Activated CD4-positive, alpha-beta T cell treated with anti-CD3 and anti-CD28 coated beads, Interleukin-2, amount 50 U/mL, for 24 hours (primary cell): ENCODE data around the gene PFDN2.

Source experiments
- DNase-seq, 2 donors: peaks; one replicate each; pipeline ENCODE4 v3.0.0-alpha.2; 2020; ENCODE audit warnings: low read depth in 1 of 2, low spot score in 1 of 2

PFDN2 gene

DNA sequence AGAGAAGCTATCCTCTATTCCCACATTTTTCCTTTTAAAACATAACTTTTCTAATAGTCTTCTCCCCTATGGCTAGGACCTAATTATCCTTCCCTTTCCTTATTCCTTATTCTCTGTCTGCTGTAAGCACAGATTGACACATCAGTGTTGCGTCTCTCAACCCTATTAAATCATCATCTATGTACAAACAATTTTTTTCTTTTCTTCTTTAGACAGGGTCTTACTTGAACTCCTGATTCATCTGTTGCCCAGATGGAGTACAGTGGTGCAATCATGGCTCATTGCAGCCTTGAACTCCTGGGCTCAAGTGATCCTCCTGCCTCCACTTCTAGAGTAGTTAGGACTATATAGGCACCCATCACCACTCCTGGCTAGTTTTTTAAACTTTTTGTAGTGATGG, 11.4 kb downstream of the PFDN2 start:
- no peak for DNase-seq

DNA sequence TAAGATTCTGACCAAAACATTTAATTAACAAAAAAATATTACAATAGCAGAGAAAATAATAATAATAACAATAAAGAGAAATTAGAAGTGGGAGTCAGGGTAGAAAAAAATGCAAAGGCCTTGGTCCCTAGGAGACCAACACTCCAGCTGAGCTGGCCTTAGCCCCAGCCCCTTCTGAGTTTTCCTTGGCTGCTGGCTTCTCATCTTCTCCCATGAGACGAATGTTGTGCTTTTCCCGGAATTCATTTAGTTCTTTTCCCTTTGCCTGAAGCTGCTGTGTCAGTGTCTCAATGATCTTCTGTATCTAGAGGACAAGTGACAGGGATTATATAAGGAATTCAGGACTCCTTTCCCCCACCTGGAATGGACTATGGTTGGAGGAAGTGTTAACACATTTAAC, 17.3 kb downstream of the PFDN2 start:
- DNase-seq = no peak

DNA sequence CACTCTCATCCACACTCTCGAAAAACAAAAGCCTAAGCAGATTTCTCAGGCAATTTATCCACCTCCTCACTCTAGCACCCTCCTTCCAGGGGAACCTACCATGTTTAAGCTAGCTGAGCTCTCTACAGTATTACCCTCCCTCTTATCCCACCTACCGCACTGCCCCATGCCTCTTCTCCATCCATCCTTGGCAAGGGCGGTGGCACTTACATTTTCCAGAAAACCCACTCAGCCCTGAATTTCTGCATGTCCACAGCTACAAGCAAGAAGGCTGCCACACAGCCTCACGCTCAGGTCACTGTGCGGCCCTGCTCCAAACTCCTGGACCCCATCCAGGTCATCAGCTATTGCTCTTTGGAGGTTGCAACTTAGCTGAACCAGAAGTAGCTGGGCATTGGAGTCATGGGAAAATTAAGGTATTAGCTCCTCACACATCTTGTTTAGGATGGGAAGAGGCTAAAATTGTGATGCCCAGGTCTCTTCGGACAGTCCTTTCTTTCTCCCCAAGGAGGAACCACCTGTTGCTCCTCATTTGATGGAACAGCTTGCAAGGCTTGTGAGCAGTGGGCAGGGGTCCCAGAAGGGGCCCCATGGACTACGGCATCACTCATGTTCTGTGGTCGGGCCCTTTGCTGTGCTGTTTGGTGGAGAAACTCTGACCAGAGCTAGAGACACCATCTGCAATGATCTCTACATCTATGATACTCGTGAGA, 18.6 kb downstream of the PFDN2 start:
- DNase-seq = no peak

DNA sequence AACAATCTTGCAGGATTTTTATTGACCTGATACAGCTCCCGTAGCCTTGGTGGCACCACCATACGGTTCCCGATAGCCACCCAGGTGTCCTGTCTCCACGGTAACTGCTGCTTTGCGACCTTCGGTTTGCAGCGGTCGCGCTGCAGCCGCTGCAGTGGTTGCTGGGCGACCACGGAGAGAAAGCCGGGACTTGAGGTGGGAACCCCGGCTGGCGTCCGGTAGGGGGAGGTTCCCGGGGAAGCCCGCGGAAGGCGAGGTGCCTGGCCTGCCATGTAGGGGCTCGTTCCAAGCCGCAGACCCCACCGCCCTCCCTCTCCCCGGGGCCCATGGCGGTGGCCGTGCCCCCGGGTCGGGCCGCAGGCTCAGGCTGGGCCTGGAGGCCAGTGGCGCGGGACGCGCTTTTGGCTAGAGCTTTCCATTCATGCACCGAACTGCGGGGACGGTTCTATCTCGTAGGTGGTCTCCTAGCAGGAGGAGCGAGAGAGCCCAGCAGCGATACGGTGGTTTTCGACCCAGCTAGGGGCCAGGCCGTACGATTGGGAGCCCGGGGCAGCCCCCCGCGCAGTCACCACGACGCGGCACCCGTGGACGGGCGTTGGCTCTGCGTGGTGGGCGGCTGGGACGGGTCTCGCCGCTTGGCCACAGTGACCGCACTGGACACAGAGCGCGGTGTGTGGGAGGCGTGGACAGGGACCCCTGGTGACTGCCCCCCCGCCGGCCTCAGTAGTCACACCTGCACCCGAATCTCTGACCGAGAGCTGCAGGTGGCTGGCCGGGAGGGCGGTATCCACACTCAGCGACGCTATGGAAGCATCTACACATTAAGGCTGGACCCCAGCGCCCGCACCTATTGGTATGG, 19.4 kb downstream of the PFDN2 start, which contains the start of gene KLHDC9:
Gene KLHDC9 (plus strand): TSS at position 152 of the 859 bp plus-strand sequence. CDS start 175 bp downstream, at position 327.
- peak; percentile 28 to 49 for DNase-seq

DNA sequence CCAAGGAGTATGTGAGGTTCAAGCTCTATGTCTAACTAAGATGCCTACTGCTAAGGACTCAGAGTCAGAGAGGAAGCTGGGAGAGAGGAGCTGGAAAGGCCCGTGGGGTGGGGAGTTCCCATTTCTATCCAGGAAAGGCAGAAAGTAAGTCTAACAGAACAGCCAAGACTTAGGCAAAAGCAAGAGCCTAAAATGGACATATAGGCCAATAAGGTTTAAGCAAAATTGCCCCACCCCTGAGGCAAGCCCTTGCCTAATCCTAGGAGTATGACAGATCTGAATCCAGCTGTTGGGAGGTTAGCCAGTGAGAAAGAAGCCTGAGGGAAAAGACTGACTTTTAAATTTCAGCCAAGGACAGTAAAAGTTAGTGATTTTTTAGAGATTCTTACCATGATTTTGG, 21.3 kb downstream of the PFDN2 start:
- DNase-seq = no peak

DNA sequence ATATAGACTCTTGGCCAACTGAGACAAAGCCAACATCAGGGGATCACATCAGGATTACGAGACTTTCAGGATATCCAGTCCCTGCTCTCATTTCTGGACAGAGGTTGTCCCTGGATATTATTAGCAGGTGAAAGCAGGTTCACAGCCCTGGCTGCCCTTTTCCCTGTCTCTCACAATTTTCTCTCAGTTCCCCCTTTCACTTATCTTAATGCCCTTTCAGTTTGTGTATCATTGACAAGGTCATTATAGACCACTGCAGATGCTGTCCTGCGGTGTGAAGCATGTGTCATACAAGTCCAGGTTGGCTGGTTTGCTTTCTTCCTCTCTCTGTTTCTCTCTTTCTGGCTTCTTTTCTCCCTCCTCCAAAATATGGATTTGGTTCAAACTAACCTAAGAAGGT, 21.8 kb downstream of the PFDN2 start:
- DNase-seq = no peak

DNA sequence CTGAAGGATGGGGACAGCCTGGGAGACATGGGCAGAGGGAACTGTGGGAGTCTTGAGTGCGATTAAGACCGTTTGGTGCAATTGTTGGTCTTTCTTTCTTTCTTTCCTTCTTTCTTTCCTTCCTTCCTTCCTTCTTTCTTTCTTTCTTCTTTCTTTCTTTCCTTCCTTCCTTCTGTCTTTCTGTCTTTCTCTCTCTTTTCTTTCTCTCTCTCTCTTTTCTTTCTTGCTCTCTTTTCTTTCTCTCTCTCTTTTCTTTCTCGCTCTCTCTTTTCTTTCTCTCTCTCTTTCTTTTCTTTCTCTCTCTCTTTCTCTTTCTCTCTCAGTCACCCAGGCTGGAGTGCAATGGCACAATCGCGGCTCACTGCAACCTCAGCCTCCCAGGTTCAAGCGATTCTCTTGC, 22.6 kb downstream of the PFDN2 start:
- no peak for DNase-seq

DNA sequence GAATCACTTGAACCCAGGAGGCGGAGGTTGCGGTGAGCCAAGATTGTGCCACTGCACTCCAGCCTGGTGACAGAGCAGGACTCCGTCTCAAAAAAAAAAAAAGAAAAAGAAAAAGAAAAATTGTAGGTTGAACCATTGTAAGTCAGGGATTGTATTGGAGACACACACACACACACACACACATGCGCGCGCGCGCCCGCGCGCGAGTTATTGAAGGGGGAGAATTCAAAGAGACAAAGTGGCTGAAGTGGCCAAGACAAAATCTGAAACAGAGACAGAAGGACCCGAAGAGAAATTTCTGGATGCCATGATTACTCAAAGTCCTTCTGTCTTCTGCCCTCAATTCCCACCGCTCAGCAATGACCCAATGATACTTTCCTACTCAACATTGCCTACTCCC, 23.4 kb downstream of the PFDN2 start:
- DNase-seq = no peak

DNA sequence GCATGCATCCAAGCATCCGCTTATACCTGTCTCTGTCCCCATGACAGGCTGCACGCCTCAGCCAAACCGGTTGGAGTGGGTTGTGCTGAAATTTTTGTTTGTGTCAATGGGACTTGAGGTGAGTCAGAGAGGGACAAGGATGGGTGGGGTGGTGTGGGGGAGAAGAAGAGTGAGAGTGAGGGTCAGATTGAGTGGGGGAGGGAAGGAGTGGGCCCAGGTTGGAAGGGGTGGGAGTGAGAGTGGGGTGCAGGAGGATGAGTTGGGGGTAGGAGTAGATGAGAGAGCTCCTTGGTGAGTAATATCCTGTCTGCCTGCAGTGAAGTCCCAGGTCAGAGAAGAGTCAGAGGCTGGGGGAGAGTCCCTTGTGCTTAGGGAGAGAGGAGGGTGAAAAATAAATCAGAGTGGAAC, 25.2 kb downstream of the PFDN2 start:
- DNase-seq = peak; percentile 24 to 52

DNA sequence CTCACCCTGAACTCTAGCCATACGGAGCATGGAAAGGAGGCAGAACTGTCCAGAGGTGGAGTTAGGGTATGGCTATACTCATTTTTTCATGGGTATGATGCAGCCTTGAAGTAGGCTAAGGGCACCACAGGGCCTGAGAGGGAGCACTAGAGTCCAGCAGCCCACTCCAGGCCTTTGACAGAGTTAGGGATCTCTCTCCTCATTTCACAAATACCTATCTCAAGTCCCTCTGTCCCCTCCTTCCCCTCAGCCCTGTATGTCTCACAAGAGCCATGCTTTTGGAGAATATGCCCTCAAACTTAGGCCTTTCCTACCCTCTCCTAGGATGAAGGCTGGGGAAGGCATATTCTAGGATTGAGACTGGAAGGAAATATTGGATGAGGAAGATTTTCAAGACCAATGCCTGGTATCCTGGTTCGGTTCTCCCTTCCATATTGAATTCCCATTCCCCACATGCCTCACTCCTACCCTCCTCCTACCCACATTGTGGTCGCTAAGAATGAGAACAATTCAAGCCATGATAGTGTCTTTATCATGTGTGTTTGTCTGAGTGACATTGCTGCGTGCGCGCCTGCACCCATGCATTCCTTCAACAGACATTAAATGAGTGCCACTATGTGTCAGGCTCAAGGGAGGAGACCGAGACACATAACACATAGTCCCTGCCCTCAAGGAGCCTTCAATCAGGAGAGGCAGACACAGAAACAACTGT, 25.9 kb downstream of the PFDN2 start:
- no peak for DNase-seq

DNA sequence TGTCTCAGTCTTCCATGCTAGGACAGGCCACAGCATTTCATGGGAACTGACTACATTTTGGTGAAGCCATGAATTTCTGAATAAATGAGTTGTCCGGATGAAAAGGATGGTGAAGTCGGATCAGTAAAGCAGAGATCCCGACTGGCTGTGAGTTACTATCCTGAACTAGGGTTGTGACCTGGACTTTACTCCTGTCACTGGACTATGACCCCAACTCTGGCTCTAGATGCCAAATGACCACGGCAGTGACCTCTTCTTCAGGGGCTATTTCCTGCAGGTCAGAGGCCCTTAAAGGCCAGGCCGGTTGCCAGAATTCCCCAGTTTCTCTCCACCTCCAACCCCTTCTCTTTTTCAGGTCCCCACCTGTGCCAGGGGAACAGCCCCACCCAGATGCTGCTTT, 26.7 kb downstream of the PFDN2 start:
- no peak for DNase-seq

DNA sequence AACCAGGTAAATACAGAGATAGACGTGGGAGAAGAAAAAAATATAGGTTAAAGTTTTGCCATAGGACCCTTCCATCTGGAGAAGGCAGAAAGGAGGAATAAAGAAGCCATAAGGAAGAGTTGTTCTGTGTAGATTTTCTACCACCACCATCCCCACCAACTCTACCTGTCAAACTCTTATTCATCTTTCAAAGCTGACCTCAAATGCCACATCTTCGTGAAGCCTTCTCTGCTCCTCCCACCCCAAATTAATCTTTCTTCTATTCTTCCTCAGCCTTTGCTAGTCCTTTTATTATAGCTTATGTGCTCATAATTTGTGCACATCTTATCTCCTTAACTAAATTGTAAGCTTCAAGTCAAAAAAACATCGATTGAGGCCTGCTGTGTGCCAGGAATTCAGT, 27.2 kb downstream of the PFDN2 start:
- no peak for DNase-seq

DNA sequence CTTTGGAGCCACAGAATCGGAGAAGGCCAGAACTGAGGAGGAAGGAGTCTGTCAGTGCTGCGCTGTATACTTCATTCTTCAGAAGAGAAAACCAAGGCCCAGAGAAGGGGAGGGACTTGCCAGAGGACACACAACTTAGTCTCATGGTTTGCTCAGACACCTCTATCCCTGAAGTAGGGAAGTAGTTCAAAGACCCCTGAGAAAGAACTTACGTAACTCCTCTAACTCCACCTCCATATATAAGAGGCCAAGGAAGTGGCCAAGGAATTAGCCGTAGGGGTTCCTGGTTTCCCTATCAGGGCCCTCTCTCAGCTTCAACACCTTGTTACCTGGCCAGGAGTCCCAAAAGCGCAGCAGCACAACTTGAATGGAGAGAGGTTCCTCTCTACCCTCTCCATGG, 27.9 kb downstream of the PFDN2 start:
- no peak for DNase-seq

DNA sequence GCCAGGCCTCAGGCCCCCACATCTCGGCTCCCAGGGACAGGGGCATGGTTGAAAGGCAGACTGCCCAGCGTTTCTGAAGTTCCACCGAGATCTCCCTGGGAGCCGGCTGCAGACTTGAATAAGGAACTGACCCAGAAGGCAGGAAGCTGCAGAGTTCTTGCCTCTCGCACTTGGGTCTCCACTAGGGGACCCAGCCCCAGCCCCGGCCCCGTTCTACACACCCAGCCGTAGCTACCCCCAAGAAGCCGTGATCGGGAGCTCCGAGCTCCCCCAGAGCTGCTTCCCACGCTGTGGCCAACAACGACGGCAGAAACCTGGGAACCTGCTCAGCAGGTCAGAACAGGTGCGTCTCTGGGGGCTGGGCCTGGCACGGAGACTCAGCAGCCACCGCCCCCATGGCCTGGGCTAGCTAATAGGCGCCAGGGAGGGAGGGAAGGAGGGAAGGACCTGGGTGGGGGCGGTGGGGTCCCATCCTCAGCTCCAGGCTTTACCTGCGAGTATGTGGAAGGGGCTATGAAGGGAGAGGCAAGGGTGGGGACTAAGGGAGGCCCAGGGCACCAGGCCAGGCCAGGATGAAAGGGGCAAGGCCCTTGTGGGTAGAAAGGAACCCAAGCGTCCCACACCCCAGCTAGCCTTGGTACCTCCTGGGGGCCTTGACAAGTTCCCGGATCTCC, 28.4 kb downstream of the PFDN2 start, which contains the start of gene NECTIN4:
Gene NECTIN4 (minus strand): TSS at position 308 of the 674 bp plus-strand sequence. CDS start 262 bp downstream, at position 46.
- DNase-seq = no peak

DNA sequence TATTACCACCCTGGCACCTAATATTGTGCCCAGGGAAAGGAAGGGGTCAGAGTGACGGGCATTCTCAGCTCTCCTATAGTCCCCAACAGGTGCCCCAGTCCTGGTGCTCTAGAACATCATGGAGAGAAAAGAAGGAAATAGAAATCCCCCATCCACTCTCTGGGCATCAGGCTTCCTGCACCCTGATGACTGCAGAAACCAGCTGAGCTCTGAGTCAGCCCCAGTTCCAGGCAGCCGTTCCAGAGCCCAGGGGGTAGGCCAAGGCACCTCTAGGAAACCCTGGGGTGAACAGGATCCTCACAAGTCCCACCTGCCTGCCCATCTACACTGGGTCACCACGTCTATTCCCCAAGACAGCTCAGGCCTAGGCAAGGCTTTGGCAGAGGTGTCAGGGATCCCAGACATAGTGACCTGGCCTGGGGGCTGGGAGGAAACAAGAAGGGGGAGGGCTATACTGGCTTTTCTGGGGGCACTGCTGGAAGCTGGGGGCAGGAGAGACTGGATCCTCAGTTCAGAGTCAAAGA, 29.2 kb downstream of the PFDN2 start:
- no peak for DNase-seq

DNA sequence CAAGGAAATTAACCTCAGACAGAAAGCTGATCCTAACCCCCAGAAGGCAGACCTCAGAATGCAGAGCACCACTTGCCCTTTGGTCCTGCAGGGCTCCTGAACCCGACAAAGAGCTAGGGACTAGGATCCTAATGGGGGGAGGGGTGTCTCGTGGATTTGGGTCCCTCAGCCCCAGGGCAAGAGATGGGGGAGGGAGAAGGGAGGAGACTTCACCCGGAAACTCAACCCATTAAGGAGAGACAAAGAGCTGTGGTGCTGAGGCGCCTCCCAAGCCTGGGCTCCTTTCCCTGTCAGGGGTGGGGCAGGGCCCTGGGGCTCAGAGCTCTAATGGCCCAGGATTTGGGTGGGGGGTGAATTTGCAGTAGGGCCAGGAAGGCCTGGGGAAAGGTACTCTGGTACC, 31.4 kb downstream of the PFDN2 start:
- DNase-seq = no peak

DNA sequence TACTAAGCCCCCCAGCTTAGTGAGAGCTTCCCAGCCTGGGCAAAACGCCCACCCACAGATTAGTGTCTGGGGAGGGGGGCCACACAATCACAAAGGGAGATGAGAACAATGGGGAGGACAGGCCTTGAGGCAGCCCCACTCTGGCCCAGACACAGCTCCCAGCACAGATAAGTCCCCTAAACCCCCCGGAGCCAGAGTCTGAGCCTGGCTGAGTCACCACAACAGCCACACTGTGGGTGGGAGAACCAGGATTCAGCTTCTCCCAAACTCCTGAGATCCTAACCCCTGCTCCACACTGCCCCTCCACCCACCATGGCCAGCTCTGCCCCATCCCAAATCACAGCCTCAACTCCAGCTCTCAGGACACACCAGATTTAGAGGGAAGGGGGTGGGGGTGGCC, 32.7 kb downstream of the PFDN2 start:
- no peak for DNase-seq

DNA sequence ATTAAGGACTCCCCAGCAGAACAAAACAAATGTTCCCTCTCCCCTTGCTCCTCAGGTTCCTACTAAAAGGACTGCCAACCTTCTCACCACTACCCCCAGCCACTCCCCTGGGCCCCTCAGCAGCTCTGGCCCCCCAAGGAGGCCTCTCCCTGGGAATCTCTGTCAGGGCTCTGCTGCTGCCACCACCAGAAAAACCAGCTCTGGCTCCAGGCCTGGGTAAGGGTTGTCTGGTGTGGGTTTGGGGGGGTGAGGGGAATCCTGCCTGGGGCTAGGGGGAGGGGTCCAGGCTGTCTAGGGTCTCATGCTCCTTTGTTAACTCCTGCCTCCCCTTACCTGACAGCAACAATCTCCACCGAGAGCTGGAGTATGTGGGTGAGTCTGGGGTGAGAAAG, 33.2 kb downstream of the PFDN2 start:
- DNase-seq = no peak

DNA sequence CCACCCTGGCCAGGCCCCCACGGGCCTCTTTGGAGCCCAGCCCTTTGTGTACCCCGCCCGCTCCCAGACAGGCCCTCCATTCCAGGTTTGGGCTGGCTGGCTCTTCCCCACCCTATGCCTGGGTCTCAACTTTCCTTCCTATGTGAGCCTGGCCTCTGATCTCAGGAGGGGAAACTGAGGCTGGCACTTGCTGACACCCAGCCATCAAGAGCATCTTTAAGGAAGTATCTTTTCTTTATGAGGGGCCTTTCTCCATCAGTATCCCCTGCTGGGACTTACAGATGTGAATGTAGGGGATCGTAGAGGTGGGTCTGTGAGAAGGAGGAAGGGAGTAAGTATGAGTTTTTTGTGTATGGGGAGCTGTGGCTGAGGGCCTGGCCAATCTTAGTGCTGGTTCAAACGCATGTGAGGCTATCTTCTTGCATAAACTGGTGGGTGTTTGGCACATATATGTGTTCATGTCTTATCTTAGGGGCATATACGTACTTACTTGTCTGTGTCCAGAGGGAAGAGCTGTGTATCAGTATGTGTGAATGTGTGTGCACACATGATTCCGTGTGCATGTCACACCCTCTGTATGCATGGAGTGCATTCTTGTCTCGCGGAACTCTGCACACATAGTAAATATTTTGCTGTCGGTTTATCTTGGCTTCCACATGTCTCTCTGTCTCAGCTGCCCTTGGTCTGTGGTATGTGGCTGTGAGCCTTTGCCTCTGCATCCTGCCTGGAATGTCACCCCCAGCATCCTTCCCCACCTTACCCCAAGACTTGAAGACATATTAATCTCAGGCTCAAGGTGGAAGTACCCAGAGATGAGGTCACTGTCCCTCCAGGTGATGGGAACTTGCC, 33.9 kb downstream of the PFDN2 start:
- DNase-seq = no peak
